CD4-positive, CD25-positive, alpha-beta regulatory T cell (primary cell): Measurements from ENCODE around the gene BACH2. TPM values are rescaled to one million over a fixed set of nuclear protein-coding genes. Genes with fewer than 3 reads are reported as not detected.
A peak's percentile ranks its signal among the peaks of the same experiment; 100 is the strongest.

Experiments
- ATAC-seq, 2 donors: fragments of 150-1000 bp; cut with Tn5 transposase; one replicate each; pipeline ENCODE4 v1.10.0; 2021; ENCODE audit warnings: low read depth in 2 of 2, moderate number of reproducible peaks in 2 of 2, moderate library complexity in 1 of 2
- DNase-seq, 3 donors: peaks; one replicate each; pipeline versions ENCODE4 v3.0.0 to v3.0.0-alpha.2; 2012 to 2022; ENCODE audit warnings: mixed read lengths in 1 of 3
- H3K27ac ChIP-seq: one replicate; pipeline ENCODE4 v1.7.0; 2013; ENCODE audit warnings: mild to moderate bottlenecking, low read length; ENCODE audit not compliant: insufficient read depth, poor library complexity, severe bottlenecking
- H3K27me3 ChIP-seq: one replicate; pipeline ENCODE4 v1.7.0; 2013; ENCODE audit warnings: low read length; ENCODE audit not compliant: control insufficient read depth, insufficient read depth
- H3K36me3 ChIP-seq: one replicate; pipeline ENCODE4 v1.7.0; 2013; ENCODE audit warnings: mild to moderate bottlenecking, low read length, moderate library complexity; ENCODE audit not compliant: control insufficient read depth, insufficient read depth
- H3K4me1 ChIP-seq: 2 replicates; pipeline ENCODE4 v1.7.0; 2013; ENCODE audit warnings: mild to moderate bottlenecking, low read length; ENCODE audit not compliant: insufficient read depth, control insufficient read depth, poor library complexity, severe bottlenecking
- H3K4me3 ChIP-seq: one replicate; pipeline ENCODE4 v1.7.0; 2013; ENCODE audit warnings: low read depth, mild to moderate bottlenecking, low read length, moderate library complexity
- H3K9me3 ChIP-seq, 2 experiments: 1 replicate in 1 of 2; 2 replicates in 1 of 2; pipeline ENCODE4 v1.7.0; 2013; ENCODE audit warnings: low read length in 2 of 2, mild to moderate bottlenecking in 1 of 2, moderate library complexity in 1 of 2; ENCODE audit not compliant: control insufficient read depth in 2 of 2
- H3K27ac Mint-ChIP-seq, 3 donors: one replicate each; pipeline ENCODE4 v1.8.0; 2020 to 2022; ENCODE audit warnings: mild to moderate bottlenecking in 3 of 3, mixed read lengths in 3 of 3, moderate library complexity in 2 of 3
- H3K27me3 Mint-ChIP-seq: one replicate; pipeline ENCODE4 v1.8.0; 2022; ENCODE audit warnings: mild to moderate bottlenecking, mixed read lengths
- H3K36me3 Mint-ChIP-seq: one replicate; pipeline ENCODE4 v1.8.0; 2020; ENCODE audit warnings: mixed read lengths
- H3K4me1 Mint-ChIP-seq, 4 donors: one replicate each; pipeline ENCODE4 v1.8.0; 2020 to 2022; ENCODE audit warnings: mixed read lengths in 4 of 4, mild to moderate bottlenecking in 1 of 4
- H3K4me3 Mint-ChIP-seq, 4 donors: one replicate each; pipeline ENCODE4 v1.8.0; 2020 to 2022; ENCODE audit warnings: mild to moderate bottlenecking in 4 of 4, mixed read lengths in 4 of 4, moderate library complexity in 3 of 4
- H3K9me3 Mint-ChIP-seq, 7 donors: one replicate each; pipeline ENCODE4 v1.8.0; 2020 to 2022; ENCODE audit warnings: mixed read lengths in 7 of 7, mild to moderate bottlenecking in 3 of 7, moderate library complexity in 2 of 7
- polyA plus RNA-seq, 4 donors: library from polyadenylated mRNA; unstranded; fragments of 300-500 nt; fragmentation: Illumina TruSeq; gene quantifications; one replicate each; pipeline ENCODE4 v1.2.3, GENCODE V29; 2021
- total RNA-seq: library from RNA; stranded (reverse); gene quantifications from one replicate; pipeline ENCODE4 v1.2.3, GENCODE V29; 2022

BACH2 gene
- total and polyA plus RNA-seq, 5 donors from 2014 or later = 3.8 to 51.3 (median 7.1) TPM

- Mint-ChIP-seq H3K9me3 (peaks cover 0 to 2% (median 0%) of the 10 kb centered on the region in 7 donors), H3K27me3 (peaks cover 11% of the 10 kb centered on the region), H3K4me3 (no peak overlapping the region), H3K27ac (no peak overlapping the region), H3K4me1 (peaks cover 0 to 2% (median 0%) of the 10 kb centered on the region in 4 donors), H3K36me3 (no peaks in the 10 kb centered on the region)
- Histone ChIP-seq H3K27me3 (no peaks in the 10 kb centered on the region), H3K27ac (no peak overlapping the region), H3K4me3 (no peak overlapping the region), H3K36me3 (no peaks in the 10 kb centered on the region), H3K9me3 (no peaks in the 10 kb centered on the region), H3K4me1 (no peaks in the 10 kb centered on the region)
- DNase-seq (no peak), ATAC-seq (no peak)
Observed at GRCh38 chr6:90328004-90328403, 31.4 kb upstream of the BACH2 start.

- ATAC-seq = no peak
- H3K36me3 Mint-ChIP-seq = no peaks in the 10 kb centered on the region
Observed at GRCh38 chr6:90326404-90327057, 29.9 kb upstream of the BACH2 start.

GRCh38 chr6:90323706-90324105 is 27.1 kb upstream of the BACH2 start:
- Mint-ChIP-seq H3K27me3 (peaks cover 12% of the 10 kb centered on the region), H3K36me3 (no peaks in the 10 kb centered on the region), H3K4me1 (peaks cover 0 to 10% (median 0%) of the 10 kb centered on the region in 4 donors), H3K4me3 (no peak overlapping the region), H3K27ac (no peak overlapping the region), H3K9me3 (peaks cover 0 to 2% (median 0%) of the 10 kb centered on the region in 7 donors)
- Histone ChIP-seq H3K27me3 (no peaks in the 10 kb centered on the region), H3K4me3 (no peak overlapping the region), H3K36me3 (no peaks in the 10 kb centered on the region), H3K27ac (no peak overlapping the region), H3K4me1 (no peaks in the 10 kb centered on the region), H3K9me3 (no peaks in the 10 kb centered on the region)
- no peak for DNase-seq
- no peak for ATAC-seq

More at GRCh38 chr6:90326404-90327057, 29.9 kb upstream of the BACH2 start:
- Histone ChIP-seq H3K27me3 (no peaks in the 10 kb centered on the region), H3K9me3 (no peaks in the 10 kb centered on the region), H3K36me3 (no peaks in the 10 kb centered on the region), H3K4me3 (no peak overlapping the region), H3K4me1 (no peaks in the 10 kb centered on the region), H3K27ac (no peak overlapping the region)
- H3K9me3 Mint-ChIP-seq = peaks cover 0 to 2% (median 0%) of the 10 kb centered on the region in 7 donors
- no peak overlapping the region for H3K27ac Mint-ChIP-seq
- no peak overlapping the region for H3K4me3 Mint-ChIP-seq
- peaks cover 6% of the 10 kb centered on the region for H3K27me3 Mint-ChIP-seq
- peaks cover 0 to 2% (median 0%) of the 10 kb centered on the region in 4 donors for H3K4me1 Mint-ChIP-seq
- no peak for DNase-seq

GRCh38 chr6:90322976-90323474 is 26.4 kb upstream of the BACH2 start:
- ATAC-seq (no peak), DNase-seq (no peak)
- H3K9me3 ChIP-seq = no peaks in the 10 kb centered on the region
- H3K4me3 Mint-ChIP-seq = no peak overlapping the region
- no peaks in the 10 kb centered on the region for H3K4me1 ChIP-seq
- no peak overlapping the region for H3K27ac Mint-ChIP-seq
- H3K4me3 ChIP-seq = no peak overlapping the region
- no peaks in the 10 kb centered on the region for H3K36me3 Mint-ChIP-seq
- H3K36me3 ChIP-seq = no peaks in the 10 kb centered on the region
- H3K4me1 Mint-ChIP-seq = peaks cover 0 to 10% (median 0%) of the 10 kb centered on the region in 4 donors
- H3K27me3 Mint-ChIP-seq = peaks cover 19% of the 10 kb centered on the region
- H3K27ac ChIP-seq = no peak overlapping the region
- H3K27me3 ChIP-seq = no peaks in the 10 kb centered on the region
- peaks cover 0 to 2% (median 0%) of the 10 kb centered on the region in 7 donors for H3K9me3 Mint-ChIP-seq

GRCh38 chr6:90319979-90320685 is 23.5 kb upstream of the BACH2 start:
- ATAC-seq = no peak
- peaks cover 0 to 10% (median 2%) of the 10 kb centered on the region in 4 donors for H3K4me1 Mint-ChIP-seq

GRCh38 chr6:90319044-90319443 is 22.4 kb upstream of the BACH2 start:
- peaks cover 0 to 10% (median 2%) of the 10 kb centered on the region in 4 donors for H3K4me1 Mint-ChIP-seq
- no peaks in the 10 kb centered on the region for H3K36me3 Mint-ChIP-seq

More at GRCh38 chr6:90319979-90320685, 23.5 kb upstream of the BACH2 start:
- Mint-ChIP-seq H3K4me3 (no peak overlapping the region), H3K36me3 (no peaks in the 10 kb centered on the region), H3K9me3 (peaks cover 0 to 2% (median 0%) of the 10 kb centered on the region in 7 donors), H3K27me3 (peaks cover 33% of the 10 kb centered on the region), H3K27ac (no peak overlapping the region)
- DNase-seq = no peak
- Histone ChIP-seq H3K9me3 (no peaks in the 10 kb centered on the region), H3K36me3 (no peaks in the 10 kb centered on the region), H3K27me3 (no peaks in the 10 kb centered on the region), H3K27ac (no peak overlapping the region), H3K4me1 (no peaks in the 10 kb centered on the region), H3K4me3 (no peak overlapping the region)

GRCh38 chr6:90315986-90316385 is 19.3 kb upstream of the BACH2 start:
- Mint-ChIP-seq H3K27me3 (peaks cover 37% of the 10 kb centered on the region), H3K27ac (no peak overlapping the region), H3K36me3 (no peaks in the 10 kb centered on the region), H3K4me1 (peaks cover 0 to 10% (median 2%) of the 10 kb centered on the region in 4 donors), H3K9me3 (no peaks in the 10 kb centered on the region), H3K4me3 (no peak overlapping the region)
- ATAC-seq (no peak), DNase-seq (no peak)
- no peak overlapping the region for H3K27ac ChIP-seq
- H3K27me3 ChIP-seq = peaks cover 7% of the 10 kb centered on the region
- no peaks in the 10 kb centered on the region for H3K4me1 ChIP-seq
- H3K4me3 ChIP-seq = no peak overlapping the region
- no peaks in the 10 kb centered on the region for H3K36me3 ChIP-seq
- no peaks in the 10 kb centered on the region for H3K9me3 ChIP-seq

More at GRCh38 chr6:90319044-90319443, 22.4 kb upstream of the BACH2 start:
- DNase-seq (peak in 1 of 3 donors; percentile 30), ATAC-seq (peak; percentile 83 to 86)
- no peak overlapping the region for H3K4me3 Mint-ChIP-seq
- peaks cover 0 to 2% (median 0%) of the 10 kb centered on the region in 7 donors for H3K9me3 Mint-ChIP-seq
- no peak overlapping the region for H3K4me3 ChIP-seq
- H3K27me3 ChIP-seq = peaks cover 7% of the 10 kb centered on the region
- H3K36me3 ChIP-seq = no peaks in the 10 kb centered on the region
- no peak overlapping the region for H3K27ac ChIP-seq
- H3K27me3 Mint-ChIP-seq = peaks cover 27% of the 10 kb centered on the region
- H3K4me1 ChIP-seq = no peaks in the 10 kb centered on the region
- no peak overlapping the region for H3K27ac Mint-ChIP-seq
- no peaks in the 10 kb centered on the region for H3K9me3 ChIP-seq
